PC-9 (cell line): ENCODE data around the gene SOAT2.

Experiments used
- CTCF ChIP-seq: fragments of 200-600 bp; sonication (generic); conservative IDR thresholded peaks from 2 replicates; pipeline ENCODE4 v1.6.1; 2017; ENCODE audit warnings: mixed run types, antibody characterized with exemption, mild to moderate bottlenecking, moderate library complexity
- EZH2 ChIP-seq: fragments of 200-600 bp; sonication (generic); IDR thresholded peaks from 2 replicates; pipeline ENCODE4 v1.8.0; 2017; ENCODE audit warnings: antibody characterized with exemption, low read depth

DNA sequence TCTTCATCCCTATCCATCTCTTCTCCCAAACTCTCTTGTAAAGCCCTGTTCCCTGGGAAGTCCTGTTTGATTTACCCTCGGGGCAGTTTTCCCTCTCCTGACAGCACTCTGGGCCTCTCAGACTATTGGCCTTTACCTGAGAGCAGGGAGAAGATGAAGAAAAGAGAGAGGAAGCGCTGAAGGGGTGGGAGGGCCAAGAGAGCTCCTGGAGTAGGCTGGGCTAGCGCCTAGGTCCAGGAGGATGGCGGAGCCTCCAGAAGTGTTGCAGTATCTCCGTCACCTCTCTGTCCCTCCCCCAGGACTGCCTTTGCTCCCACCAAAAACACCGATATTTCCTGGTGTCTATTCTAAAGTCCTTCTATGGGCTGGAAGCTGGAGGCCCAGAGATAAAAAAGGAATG, 11.5 kb upstream of the SOAT2 start:
- TF ChIP-seq CTCF (no peak), EZH2 (no peak)
